Esophagus squamous epithelium (tissue), 5 donors: ENCODE data around the gene ACSF3. TPM values are rescaled to one million over a fixed set of nuclear protein-coding genes. Genes with fewer than 3 reads are reported as not detected.

ENCODE experiments used
- DNase-seq: peaks from one replicate; lab custom pipeline; 2025; lab: John Stamatoyannopoulos, UW
- H3K27ac ChIP-seq, 4 donors: fragments of 200-600 bp; sonication (generic); one replicate each; pipeline ENCODE4 v1.5.1; 2016 to 2019; ENCODE audit warnings: mild to moderate bottlenecking in 1 of 4
- H3K27me3 ChIP-seq, 4 donors: fragments of 200-600 bp; sonication (generic); 1 replicate in 3 of 4; 2 replicates in 1 of 4; pipeline versions ENCODE4 v1.5.1 to v1.6.0; 2017 to 2021; ENCODE audit warnings: antibody characterized with exemption in 1 of 4
- H3K36me3 ChIP-seq, 3 donors: fragments of 200-600 bp; sonication (generic); one replicate each; pipeline ENCODE4 v1.5.1; 2016 to 2019
- H3K4me1 ChIP-seq, 3 donors: fragments of 200-600 bp; sonication (generic); one replicate each; pipeline ENCODE4 v1.5.1; 2017 to 2019
- H3K4me3 ChIP-seq, 4 donors: fragments of 200-600 bp; sonication (generic); 1 replicate in 3 of 4; 2 replicates in 1 of 4; pipeline ENCODE4 v1.5.1; 2016 to 2019; ENCODE audit warnings: mild to moderate bottlenecking in 2 of 4, moderate library complexity in 1 of 4
- H3K9me3 ChIP-seq, 3 donors: fragments of 200-600 bp; sonication (generic); one replicate each; pipeline ENCODE4 v1.5.1; 2016 to 2019
- POLR2A ChIP-seq, 4 donors: fragments of 450-650 bp; IDR thresholded peaks; one replicate each; pipeline ENCODE4 v1.6.1; 2017; ENCODE audit warnings: antibody characterized with exemption in 4 of 4, mild to moderate bottlenecking in 4 of 4, moderate library complexity in 3 of 4
- WGBS, 2 donors: methylation state at CpG; one replicate each; pipeline ENCODE4 v1.1.5; 2018; 5-methylcytosine and 5-hydroxymethylcytosine counted together
- intact Hi-C: fragments of 100-400 bp; cut with DNase I; formaldehyde crosslinking; loops from one replicate; pipeline ENCODE4 v1.15.0; 2022
- total RNA-seq, 4 donors: library from RNA; depleted of rRNA; stranded (reverse); fragments of >200 nt; gene quantifications; one replicate each; pipeline ENCODE4 v1.1.0, GENCODE V29; 2016
- TF ChIP-seq, protein P1 (sequence below), 6 experiments: fragments of 450-650 bp in 4 of 6; fragments of 200-600 bp in 2 of 6; sonication (generic) in 2 of 6; IDR thresholded peaks; one replicate each; pipeline ENCODE4 v1.5.1; 2016 to 2019; ENCODE audit warnings: antibody characterized with exemption in 6 of 6, mild to moderate bottlenecking in 4 of 6, moderate library complexity in 4 of 6
- donor health status: DM: yes; HTN: yes; CAD: no.

Gene ACSF3
- total RNA-seq, 4 donors from 2014 or later = 15.1 to 21.1 (median 17.4) TPM

DNA sequence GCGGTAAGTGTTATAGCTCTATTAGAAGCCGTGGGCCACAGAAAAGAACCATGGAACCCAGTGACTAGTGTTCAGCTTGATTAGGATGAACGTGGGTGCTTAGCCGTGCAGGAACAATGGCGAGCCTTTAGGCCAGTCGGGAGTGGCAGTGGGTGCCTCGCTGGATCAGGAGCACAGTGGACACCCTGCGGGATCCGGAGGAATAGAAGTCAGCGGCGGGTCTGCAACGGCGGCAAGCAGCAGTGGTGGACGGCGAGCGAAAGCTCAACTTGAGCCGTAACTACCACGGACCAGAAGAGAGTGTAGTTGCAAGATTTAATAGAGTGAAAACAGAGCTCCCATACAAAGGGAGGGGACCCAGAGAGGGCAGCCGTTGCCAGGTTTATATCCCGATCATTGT, 40.6 kb downstream of the ACSF3 start:
- no peak for DNase-seq
- intact Hi-C loops = no loop called here
- H3K27ac ChIP-seq = no peak overlapping the region
- no peaks in the 10 kb centered on the region for H3K27me3 ChIP-seq
- TF ChIP-seq POLR2A (IDR thresholded peaks at IDR 0.05) = no peak
- TF ChIP-seq, protein P1, sequence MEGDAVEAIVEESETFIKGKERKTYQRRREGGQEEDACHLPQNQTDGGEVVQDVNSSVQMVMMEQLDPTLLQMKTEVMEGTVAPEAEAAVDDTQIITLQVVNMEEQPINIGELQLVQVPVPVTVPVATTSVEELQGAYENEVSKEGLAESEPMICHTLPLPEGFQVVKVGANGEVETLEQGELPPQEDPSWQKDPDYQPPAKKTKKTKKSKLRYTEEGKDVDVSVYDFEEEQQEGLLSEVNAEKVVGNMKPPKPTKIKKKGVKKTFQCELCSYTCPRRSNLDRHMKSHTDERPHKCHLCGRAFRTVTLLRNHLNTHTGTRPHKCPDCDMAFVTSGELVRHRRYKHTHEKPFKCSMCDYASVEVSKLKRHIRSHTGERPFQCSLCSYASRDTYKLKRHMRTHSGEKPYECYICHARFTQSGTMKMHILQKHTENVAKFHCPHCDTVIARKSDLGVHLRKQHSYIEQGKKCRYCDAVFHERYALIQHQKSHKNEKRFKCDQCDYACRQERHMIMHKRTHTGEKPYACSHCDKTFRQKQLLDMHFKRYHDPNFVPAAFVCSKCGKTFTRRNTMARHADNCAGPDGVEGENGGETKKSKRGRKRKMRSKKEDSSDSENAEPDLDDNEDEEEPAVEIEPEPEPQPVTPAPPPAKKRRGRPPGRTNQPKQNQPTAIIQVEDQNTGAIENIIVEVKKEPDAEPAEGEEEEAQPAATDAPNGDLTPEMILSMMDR (IDR thresholded peaks at IDR 0.05) = no peak
- WGBS, 2 donors = 92 to 94% methylated on average over 6 to 20 of the region's 20 CpGs
- peaks cover 0 to 3% (median 0%) of the 10 kb centered on the region in 3 donors for H3K9me3 ChIP-seq
- H3K36me3 ChIP-seq = peaks cover 13 to 95% (median 25%) of the 10 kb centered on the region in 3 donors
- no peaks in the 10 kb centered on the region for H3K4me1 ChIP-seq
- H3K4me3 ChIP-seq = no peak overlapping the region

DNA sequence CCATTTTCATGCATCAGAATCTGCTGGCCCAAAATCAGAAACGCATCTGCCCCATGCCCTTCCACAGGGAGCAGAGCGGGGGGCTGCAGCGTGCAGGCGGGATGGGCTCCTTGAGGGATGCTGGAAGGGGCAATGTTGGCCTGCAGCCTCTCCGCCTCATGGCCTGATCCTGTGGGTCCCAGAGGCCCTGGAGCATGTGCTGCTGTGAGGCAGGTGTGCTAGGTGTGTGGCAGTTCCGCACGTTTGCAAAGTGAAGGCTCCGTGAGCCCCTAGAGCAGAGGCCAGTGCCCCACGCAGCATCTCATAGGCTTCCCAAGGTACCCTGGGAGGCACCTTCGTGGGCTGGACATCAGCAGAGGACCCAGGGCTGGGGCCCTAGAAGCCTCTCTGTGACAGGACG, 41.5 kb downstream of the ACSF3 start:
- WGBS, 2 donors = 92 to 98% methylated on average over 5 to 11 of the region's 11 CpGs
- Histone ChIP-seq H3K36me3 (peaks cover 13 to 94% (median 27%) of the 10 kb centered on the region in 3 donors), H3K4me3 (no peak overlapping the region), H3K27ac (no peak overlapping the region), H3K9me3 (peaks cover 0 to 3% (median 0%) of the 10 kb centered on the region in 3 donors), H3K4me1 (no peaks in the 10 kb centered on the region), H3K27me3 (no peaks in the 10 kb centered on the region)
- TF ChIP-seq, protein P1 (IDR thresholded peaks at IDR 0.05) = no peak
- TF ChIP-seq POLR2A (IDR thresholded peaks at IDR 0.05) = no peak
- DNase-seq = no peak
- intact Hi-C loops = no loop called here

DNA sequence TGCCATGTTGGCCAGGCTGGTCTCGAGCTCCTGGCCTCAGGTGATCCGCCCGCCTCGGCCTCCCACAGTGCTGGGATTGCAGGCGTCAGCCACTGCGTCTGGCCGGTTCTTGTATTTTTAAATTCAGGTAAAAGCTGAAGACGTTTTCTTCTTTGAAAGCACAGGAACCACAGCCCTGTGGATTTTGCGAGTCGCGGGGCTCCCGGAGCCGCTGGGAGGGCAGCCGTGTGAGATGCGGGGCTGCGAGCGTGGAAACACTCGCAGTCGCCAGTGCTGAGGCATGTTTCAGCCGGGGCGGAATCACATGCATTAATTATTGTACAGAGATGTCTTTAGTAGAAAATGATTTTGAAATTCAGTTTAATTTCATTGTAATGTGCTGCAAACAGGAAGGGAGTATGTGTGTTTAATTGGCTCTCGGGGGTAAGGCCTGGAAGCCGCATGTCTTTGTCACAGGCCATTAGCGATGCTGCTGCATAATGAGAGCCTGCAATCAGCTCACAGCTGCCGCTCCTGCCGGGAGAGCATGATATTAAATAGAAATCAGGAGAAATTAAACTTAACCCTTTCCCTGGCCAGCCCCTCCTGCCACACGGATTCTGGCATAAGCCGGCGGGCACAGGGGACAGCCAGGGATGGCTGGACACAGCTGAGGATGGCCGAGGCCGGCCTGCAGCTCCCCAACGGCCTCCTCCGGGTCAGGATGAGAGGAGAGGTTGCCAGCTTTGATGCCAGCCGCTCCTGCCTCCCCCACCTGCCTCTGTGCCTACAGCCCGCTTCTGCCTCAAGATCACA, 42.5 kb downstream of the ACSF3 start:
- TF ChIP-seq, protein P1 (IDR thresholded peaks at IDR 0.05) = no peak
- no peak for TF ChIP-seq POLR2A (IDR thresholded peaks at IDR 0.05)
- Histone ChIP-seq H3K4me3 (no peak overlapping the region), H3K27ac (no peak overlapping the region), H3K36me3 (peaks cover 13 to 97% (median 27%) of the 10 kb centered on the region in 3 donors), H3K27me3 (no peaks in the 10 kb centered on the region), H3K9me3 (no peaks in the 10 kb centered on the region), H3K4me1 (no peaks in the 10 kb centered on the region)
- no peak for DNase-seq
- WGBS, 2 donors = 91 to 95% methylated on average over 23 to 26 of the region's 35 CpGs
- intact Hi-C loops = no loop called here

DNA sequence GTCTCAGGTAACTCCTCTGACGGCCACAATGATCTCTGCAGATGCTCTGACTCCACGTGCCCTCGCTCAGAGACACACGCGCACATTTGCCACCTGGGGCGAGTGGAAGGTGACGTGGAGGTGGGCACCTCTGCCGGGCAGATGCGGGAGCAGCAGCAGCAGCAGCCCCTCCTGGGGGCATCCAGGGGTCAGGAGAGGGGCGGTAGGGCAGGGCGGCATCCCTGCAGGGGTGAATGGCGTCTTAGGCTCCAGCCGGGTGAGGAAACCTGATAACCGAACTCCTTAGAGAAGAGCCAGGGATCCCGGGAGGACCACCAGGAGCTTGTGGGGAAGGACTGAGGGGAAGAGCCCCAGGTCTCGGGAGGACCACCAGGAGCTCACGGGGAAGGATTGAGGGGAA, 43.3 kb downstream of the ACSF3 start:
- 90 to 96% methylated on average over 5 to 14 of the region's 17 CpGs for WGBS, 2 donors
- H3K36me3 ChIP-seq = peaks cover 13 to 99% (median 27%) of the 10 kb centered on the region in 3 donors
- no peaks in the 10 kb centered on the region for H3K27me3 ChIP-seq
- no peak overlapping the region for H3K27ac ChIP-seq
- no peaks in the 10 kb centered on the region for H3K4me1 ChIP-seq
- TF ChIP-seq, protein P1 (IDR thresholded peaks at IDR 0.05) = no peak
- TF ChIP-seq POLR2A (IDR thresholded peaks at IDR 0.05) = no peak
- intact Hi-C loops = no loop called here
- H3K9me3 ChIP-seq = no peaks in the 10 kb centered on the region
- DNase-seq = no peak
- H3K4me3 ChIP-seq = no peak overlapping the region
